Erythroblast (primary cell): ENCODE measurements around the gene PDE6H.

Experiments used
- GATA1 ChIP-seq: IDR thresholded peaks from 2 replicates; pipeline ENCODE4 v1.6.1; 2011; ENCODE audit warnings: low read depth, mild to moderate bottlenecking, control low read depth, low read length, moderate library complexity
- POLR2A ChIP-seq: IDR thresholded peaks from 2 replicates; pipeline ENCODE4 v1.6.1; 2011; ENCODE audit warnings: mild to moderate bottlenecking, low read length

- TF ChIP-seq POLR2A (no peak), GATA1 (no peak)
These were observed 27.7 kb downstream of the PDE6H start for GRCh38 chr12:15000575-15000974.
